ENCODE results near the gene PCSK9. TPM values are rescaled to one million over a fixed set of nuclear protein-coding genes. Genes with fewer than 3 reads are reported as not detected.

The PCSK9 gene
- total RNA-seq, 1 donor from 2014 or later, result 18.3 TPM

GRCh38 chr1:55044617-55045397 lies 5.5 kb downstream of the PCSK9 start:
- no peak for ATAC-seq

GRCh38 chr1:55045430-55045829 lies 6.1 kb downstream of the PCSK9 start:
- no peak for ATAC-seq

GRCh38 chr1:55046871-55047270 lies 7.5 kb downstream of the PCSK9 start:
- no peak for ATAC-seq

GRCh38 chr1:55047611-55048010 lies 8.3 kb downstream of the PCSK9 start:
- no peak for ATAC-seq

- ATAC-seq, result no peak
Observed at GRCh38 chr1:55048453-55049270, 9.3 kb downstream of the PCSK9 start.

- ATAC-seq, result no peak
Observed at GRCh38 chr1:55049271-55049913, 10.0 kb downstream of the PCSK9 start.

- no peak for ATAC-seq
Observed at GRCh38 chr1:55049914-55050278, 10.5 kb downstream of the PCSK9 start.

GRCh38 chr1:55050283-55050682 lies 10.9 kb downstream of the PCSK9 start:
- ATAC-seq, result no peak

- no peak for ATAC-seq
Observed at GRCh38 chr1:55051169-55051568, 11.8 kb downstream of the PCSK9 start.

- no peak for ATAC-seq
Observed at GRCh38 chr1:55051621-55052020, 12.3 kb downstream of the PCSK9 start.

- ATAC-seq, result no peak
Observed at GRCh38 chr1:55052221-55053142, 13.1 kb downstream of the PCSK9 start.

GRCh38 chr1:55053265-55053954 lies 14.1 kb downstream of the PCSK9 start:
- no peak for ATAC-seq

GRCh38 chr1:55054396-55054795 lies 15.0 kb downstream of the PCSK9 start:
- no peak for ATAC-seq

GRCh38 chr1:55055084-55055882 lies 15.9 kb downstream of the PCSK9 start:
- no peak for ATAC-seq

- no peak for ATAC-seq
Observed at GRCh38 chr1:55055951-55056631, 16.7 kb downstream of the PCSK9 start.

GRCh38 chr1:55056632-55056992 lies 17.3 kb downstream of the PCSK9 start:
- no peak for ATAC-seq

- no peak for ATAC-seq
Observed at GRCh38 chr1:55057270-55057955, 18.1 kb downstream of the PCSK9 start.

GRCh38 chr1:55057956-55058298 lies 18.6 kb downstream of the PCSK9 start:
- ATAC-seq, result no peak

- ATAC-seq, result no peak
Observed at GRCh38 chr1:55059302-55060132, 20.2 kb downstream of the PCSK9 start.

Measured in esophagus mucosa (tissue), 1 donor.